GM23338 (cell line): ENCODE measurements around the gene HSDL1.

Source experiments
- EZH2 ChIP-seq: fragments of 200-600 bp; sonication (generic); IDR thresholded peaks from one replicate; pipeline ENCODE4 v1.8.0; 2017; ENCODE audit warnings: antibody characterized with exemption, mild to moderate bottlenecking, low read depth; ENCODE audit not compliant: unreplicated experiment
- POLR2AphosphoS5 ChIP-seq: IDR thresholded peaks from 2 replicates; pipeline ENCODE4 v1.6.1; 2016; ENCODE audit warnings: antibody characterized with exemption, low read depth
- TF ChIP-seq, protein P1 (sequence below), 2 experiments: fragments of 200-600 bp in 1 of 2; sonication (generic) in 1 of 2; conservative IDR thresholded peaks; 2 replicates each; pipeline versions ENCODE4 v1.5.1 to v1.6.1; 2016 to 2017; ENCODE audit warnings: antibody characterized with exemption in 2 of 2, low read depth in 2 of 2, mild to moderate bottlenecking in 2 of 2, moderate library complexity in 1 of 2

GRCh38 chr16:84098939-84099338 lies 46.0 kb downstream of the HSDL1 start:
- no peak for TF ChIP-seq EZH2
- TF ChIP-seq, protein P1, sequence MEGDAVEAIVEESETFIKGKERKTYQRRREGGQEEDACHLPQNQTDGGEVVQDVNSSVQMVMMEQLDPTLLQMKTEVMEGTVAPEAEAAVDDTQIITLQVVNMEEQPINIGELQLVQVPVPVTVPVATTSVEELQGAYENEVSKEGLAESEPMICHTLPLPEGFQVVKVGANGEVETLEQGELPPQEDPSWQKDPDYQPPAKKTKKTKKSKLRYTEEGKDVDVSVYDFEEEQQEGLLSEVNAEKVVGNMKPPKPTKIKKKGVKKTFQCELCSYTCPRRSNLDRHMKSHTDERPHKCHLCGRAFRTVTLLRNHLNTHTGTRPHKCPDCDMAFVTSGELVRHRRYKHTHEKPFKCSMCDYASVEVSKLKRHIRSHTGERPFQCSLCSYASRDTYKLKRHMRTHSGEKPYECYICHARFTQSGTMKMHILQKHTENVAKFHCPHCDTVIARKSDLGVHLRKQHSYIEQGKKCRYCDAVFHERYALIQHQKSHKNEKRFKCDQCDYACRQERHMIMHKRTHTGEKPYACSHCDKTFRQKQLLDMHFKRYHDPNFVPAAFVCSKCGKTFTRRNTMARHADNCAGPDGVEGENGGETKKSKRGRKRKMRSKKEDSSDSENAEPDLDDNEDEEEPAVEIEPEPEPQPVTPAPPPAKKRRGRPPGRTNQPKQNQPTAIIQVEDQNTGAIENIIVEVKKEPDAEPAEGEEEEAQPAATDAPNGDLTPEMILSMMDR (conservative IDR thresholded peaks at IDR 0.05; ENCODE audit: low read depth in 2 of 2), result no peak
- no peak for TF ChIP-seq POLR2AphosphoS5
